ENCODE data around the gene FOXK1.

Gene FOXK1

GRCh38 chr7:4817178-4817901 lies 135.2 kb downstream of the FOXK1 start:
- no peak for TF ChIP-seq CTCF (IDR thresholded peaks at IDR 0.05; ENCODE audit: low read depth, low read length, missing control alignments)
- H3K4me3 ChIP-seq (ENCODE audit: low read depth, low read length): no peak overlapping the region
- DNase-seq (ENCODE audit: low read depth): no peak

- no peak for DNase-seq (ENCODE audit: low read depth)
- H3K4me3 ChIP-seq (ENCODE audit: low read depth, low read length): no peak overlapping the region
- TF ChIP-seq CTCF (IDR thresholded peaks at IDR 0.05; ENCODE audit: low read depth, low read length, missing control alignments): no peak
Observed at GRCh38 chr7:4818000-4818794, 136.1 kb downstream of the FOXK1 start.

DNA sequence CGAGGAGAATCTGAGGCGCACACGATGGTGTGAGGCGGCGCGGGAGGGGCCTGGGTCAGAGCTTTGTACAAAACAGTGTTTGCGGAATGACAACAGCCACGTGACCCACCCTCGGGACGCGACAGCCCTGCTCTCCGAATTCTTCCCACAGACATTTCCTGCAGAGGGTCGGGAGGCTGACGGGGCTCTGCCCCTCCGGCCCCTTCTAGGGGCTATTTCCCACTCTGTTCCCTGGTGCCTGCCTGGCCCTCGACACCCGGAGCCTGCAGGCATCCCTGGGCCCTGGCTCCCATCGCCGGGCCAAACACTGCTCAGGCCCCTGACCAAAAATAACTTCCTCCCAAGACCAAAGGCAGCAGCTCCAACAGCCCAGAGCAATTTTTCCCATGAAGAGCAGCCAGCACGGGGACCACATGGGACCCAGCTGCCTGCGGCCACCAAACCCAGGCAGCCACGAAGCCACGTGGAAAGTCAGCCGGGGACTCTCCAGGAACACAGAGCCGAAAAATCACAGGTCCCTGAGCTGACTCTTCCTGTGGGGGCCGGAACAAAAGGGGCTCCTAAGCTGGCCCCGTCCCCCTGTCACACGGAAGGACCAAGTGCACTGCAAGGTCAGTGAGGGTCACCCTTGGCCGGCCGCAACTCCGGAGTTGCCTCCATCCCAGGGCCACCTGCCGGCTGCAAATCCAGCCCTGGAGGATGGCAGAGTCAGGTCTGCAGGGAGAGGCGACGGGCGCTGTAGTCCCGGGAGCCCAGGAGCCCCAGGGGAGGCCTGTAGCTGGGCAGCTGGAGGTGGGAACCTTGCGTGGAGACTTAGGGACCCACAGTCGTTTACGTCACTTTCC lies 137.7 kb downstream of the FOXK1 start:
- TF ChIP-seq CTCF (IDR thresholded peaks at IDR 0.05; ENCODE audit: low read depth, low read length, missing control alignments): no peak
- no peak for DNase-seq (ENCODE audit: low read depth)
- no peak overlapping the region for H3K4me3 ChIP-seq (ENCODE audit: low read depth, low read length)

DNA sequence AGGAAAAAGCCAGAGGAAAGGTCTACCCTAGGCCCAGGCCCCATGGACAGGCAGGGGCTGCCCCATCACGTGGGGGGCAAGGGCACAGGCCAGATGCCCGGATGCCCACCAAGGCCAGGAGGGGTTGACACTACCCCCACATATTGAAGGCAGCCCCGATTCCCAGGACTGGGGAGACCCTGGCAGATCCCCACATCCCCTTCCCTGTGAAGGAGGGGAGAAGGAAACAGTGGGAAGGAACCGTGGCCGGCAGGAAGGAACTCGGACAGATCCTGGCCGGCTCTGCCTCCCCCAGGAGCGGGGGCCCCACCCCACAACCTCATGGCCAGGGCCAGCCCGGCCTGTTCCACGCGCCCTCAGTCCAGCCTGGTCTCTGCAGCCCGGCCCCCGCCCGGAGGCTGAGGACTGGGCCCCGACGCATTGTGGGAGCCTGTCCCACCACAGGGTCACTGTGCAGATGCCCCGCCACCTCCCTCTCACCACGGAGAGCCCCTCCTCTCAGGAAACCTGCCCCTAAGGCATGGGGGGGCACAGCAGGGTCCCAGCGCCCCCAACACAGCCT lies 138.4 kb downstream of the FOXK1 start:
- DNase-seq (ENCODE audit: low read depth): no peak
- TF ChIP-seq CTCF (IDR thresholded peaks at IDR 0.05; ENCODE audit: low read depth, low read length, missing control alignments): no peak
- no peak overlapping the region for H3K4me3 ChIP-seq (ENCODE audit: low read depth, low read length)
